GM23338 (cell line): Measurements from ENCODE around the gene USP31. TPM values are rescaled to one million over a fixed set of nuclear protein-coding genes. Genes with fewer than 3 reads are reported as not detected.

Experiments
- ATAC-seq: fragments of 200-7000 bp; cut with Tn5 transposase; 3 replicates; pipeline ENCODE4 v1.9.1; 2020
- DNase-seq: peaks from one replicate; pipeline ENCODE4 v3.0.0-alpha.2; 2015; ENCODE audit warnings: low spot score
- H2AFZ ChIP-seq: fragments of 200-600 bp; sonication (generic); 2 replicates; pipeline ENCODE4 v1.8.0; 2016; ENCODE audit warnings: antibody characterized with exemption, mild to moderate bottlenecking, moderate library complexity
- H3F3A ChIP-seq: fragments of 200-600 bp; sonication (generic); replicated peaks from 2 replicates; pipeline ENCODE4 v1.8.0; 2017; ENCODE audit warnings: antibody characterized with exemption, mixed run types, low read depth
- H3K27ac ChIP-seq: fragments of 200-600 bp; sonication (generic); 2 replicates; pipeline ENCODE4 v1.6.1; 2016; ENCODE audit warnings: low read depth
- H3K27me3 ChIP-seq: fragments of 200-600 bp; sonication (generic); 2 replicates; pipeline ENCODE4 v1.8.0; 2016; ENCODE audit warnings: mild to moderate bottlenecking, mixed run types, moderate library complexity; ENCODE audit not compliant: insufficient read depth
- H3K36me3 ChIP-seq: fragments of 200-600 bp; sonication (generic); 2 replicates; pipeline ENCODE4 v1.8.0; 2016; ENCODE audit warnings: mild to moderate bottlenecking; ENCODE audit not compliant: insufficient read depth
- H3K4me1 ChIP-seq: fragments of 200-600 bp; sonication (generic); 2 replicates; pipeline ENCODE4 v1.8.0; 2016; ENCODE audit warnings: mild to moderate bottlenecking, moderate library complexity; ENCODE audit not compliant: insufficient read depth
- H3K4me2 ChIP-seq: fragments of 200-600 bp; sonication (generic); 2 replicates; pipeline ENCODE4 v1.7.1; 2017; ENCODE audit warnings: mixed run types
- H3K4me3 ChIP-seq: fragments of 200-600 bp; sonication (generic); 2 replicates; pipeline ENCODE4 v1.6.1; 2016; ENCODE audit warnings: mixed run types
- H3K79me2 ChIP-seq: fragments of 200-600 bp; sonication (generic); replicated peaks from 2 replicates; pipeline ENCODE4 v1.8.0; 2017; ENCODE audit warnings: mild to moderate bottlenecking; ENCODE audit not compliant: insufficient read depth
- H3K9me2 ChIP-seq: fragments of 200-600 bp; sonication (generic); 2 replicates; pipeline ENCODE4 v1.8.0; 2017; ENCODE audit not compliant: insufficient read depth
- H4K20me1 ChIP-seq: fragments of 200-600 bp; sonication (generic); replicated peaks from 2 replicates; pipeline ENCODE4 v1.8.0; 2017; ENCODE audit warnings: mild to moderate bottlenecking; ENCODE audit not compliant: insufficient read depth
- H3K27ac Mint-ChIP-seq: 2 replicates; pipeline ENCODE4 v1.8.0; 2020; ENCODE audit warnings: inconsistent platforms, mild to moderate bottlenecking, moderate library complexity, mixed read lengths
- H3K27me3 Mint-ChIP-seq: 3 replicates; pipeline ENCODE4 v1.8.0; 2022; ENCODE audit warnings: low read depth, mild to moderate bottlenecking, moderate library complexity, mixed read lengths, inconsistent platforms; ENCODE audit not compliant: insufficient read depth, poor library complexity
- H3K36me3 Mint-ChIP-seq: 3 replicates; pipeline ENCODE4 v1.8.0; 2021; ENCODE audit warnings: low read depth, mild to moderate bottlenecking, inconsistent platforms, moderate library complexity, mixed read lengths
- H3K4me1 Mint-ChIP-seq: 3 replicates; pipeline ENCODE4 v1.8.0; 2020; ENCODE audit warnings: mild to moderate bottlenecking, inconsistent platforms, mixed read lengths
- H3K4me3 Mint-ChIP-seq: 3 replicates; pipeline ENCODE4 v1.8.0; 2021; ENCODE audit warnings: moderate library complexity, mild to moderate bottlenecking, inconsistent platforms, mixed read lengths
- H3K9me3 Mint-ChIP-seq: 3 replicates; pipeline ENCODE4 v1.8.0; 2020; ENCODE audit warnings: moderate library complexity, mild to moderate bottlenecking, inconsistent platforms, mixed read lengths
- NANOG ChIP-seq: IDR thresholded peaks from 2 replicates; pipeline ENCODE4 v1.6.1; 2016; ENCODE audit warnings: antibody characterized with exemption, borderline replicate concordance
- ZNF462 ChIP-seq: fragments of 250-450 bp; sonication (Bioruptor Pico); IDR thresholded peaks from 2 replicates; pipeline ENCODE4 v1.5.0; 2020; ENCODE audit warnings: mild to moderate bottlenecking, moderate library complexity
- polyA plus RNA-seq: library from polyadenylated mRNA; unstranded; fragments of >200 nt; fragmentation: Nextera tagmentation; extraction: Ambion mirVana; gene quantifications from 2 replicates; pipeline ENCODE4 v1.2.1, GENCODE V29; 2016
- total RNA-seq: library from RNA; depleted of rRNA; stranded (reverse); fragments of >200 nt; shearing (Covaris generic); gene quantifications from 2 replicates; pipeline ENCODE4 v1.2.3, GENCODE V29; 2014

Gene USP31
- total and polyA plus RNA-seq, 2 experiments from 2014 or later: 4.3 to 17.9 TPM

- TF ChIP-seq ZNF462 (CRISPR knock-in tag) (no peak), NANOG (no peak)
Measured at GRCh38 chr16:23045025-23045424, 104.2 kb downstream of the USP31 start (continued).

- no peak for TF ChIP-seq ZNF462 (CRISPR knock-in tag)
- H3K4me3 ChIP-seq: no peak overlapping the region
- no peaks in the 10 kb centered on the region for H3K4me1 Mint-ChIP-seq
- no peak overlapping the region for H2AFZ ChIP-seq
- no peaks in the 10 kb centered on the region for H4K20me1 ChIP-seq
- H3K27ac Mint-ChIP-seq: no peak overlapping the region
- no peaks in the 10 kb centered on the region for H3K79me2 ChIP-seq
- H3K4me3 Mint-ChIP-seq: no peak overlapping the region
- H3K27ac ChIP-seq: no peak overlapping the region
- H3K9me2 ChIP-seq: no peaks in the 10 kb centered on the region; the same call in 1 of the 2 replicates
- H3K27me3 Mint-ChIP-seq: no peaks in the 10 kb centered on the region
- ATAC-seq (no peak), DNase-seq (no peak)
- H3K27me3 ChIP-seq: no peaks in the 10 kb centered on the region
- H3K4me1 ChIP-seq: no peaks in the 10 kb centered on the region
- H3K4me2 ChIP-seq: no peak overlapping the region
- no peaks in the 10 kb centered on the region for H3F3A ChIP-seq
- no peaks in the 10 kb centered on the region for H3K36me3 ChIP-seq
- no peaks in the 10 kb centered on the region for H3K36me3 Mint-ChIP-seq
- H3K9me3 Mint-ChIP-seq: no peaks in the 10 kb centered on the region
Measured at GRCh38 chr16:23040246-23040645, 109.0 kb downstream of the USP31 start.
